Liver (tissue), 3 donors: Measurements from ENCODE around the gene ACSL4.

Experiments used
- CTCF ChIP-seq: fragments of 150-350 bp; IDR thresholded peaks from 2 replicates; pipeline ENCODE4 v1.5.1; 2017; ENCODE audit warnings: improper control_type of control experiment, low read depth, low read length; ENCODE audit not compliant: missing input control
- EGR1 ChIP-seq, 2 donors: IDR thresholded peaks; 2 replicates each; pipeline ENCODE4 v1.6.1; 2016 to 2018; ENCODE audit warnings: antibody characterized with exemption in 2 of 2, low read depth in 2 of 2
- FOXA1 ChIP-seq: IDR thresholded peaks from 2 replicates; pipeline ENCODE4 v1.6.1; 2016; ENCODE audit warnings: antibody characterized with exemption
- FOXA2 ChIP-seq: IDR thresholded peaks from 2 replicates; pipeline ENCODE4 v1.6.1; 2016; ENCODE audit warnings: antibody characterized with exemption
- GABPA ChIP-seq, 2 donors: IDR thresholded peaks in 1 of 2; conservative IDR thresholded peaks in 1 of 2; 2 replicates each; pipeline ENCODE4 v1.6.1; 2016; ENCODE audit warnings: antibody characterized with exemption in 2 of 2, mild to moderate bottlenecking in 1 of 2, moderate library complexity in 1 of 2
- JUND ChIP-seq, 2 donors: IDR thresholded peaks; 2 replicates each; pipeline ENCODE4 v1.6.1; 2016; ENCODE audit warnings: antibody characterized with exemption in 2 of 2
- MAX ChIP-seq: IDR thresholded peaks from 2 replicates; pipeline ENCODE4 v1.6.1; 2016; ENCODE audit warnings: antibody characterized with exemption
- RAD21 ChIP-seq, 2 donors: IDR thresholded peaks; 2 replicates each; pipeline ENCODE4 v1.6.1; 2016; ENCODE audit warnings: antibody characterized with exemption in 2 of 2, mild to moderate bottlenecking in 2 of 2
- REST ChIP-seq: IDR thresholded peaks from 2 replicates; pipeline ENCODE4 v1.6.1; 2016; ENCODE audit warnings: antibody characterized with exemption, mild to moderate bottlenecking
- RXRA ChIP-seq, 2 donors: IDR thresholded peaks; 2 replicates each; pipeline ENCODE4 v1.6.1; 2017 to 2018; ENCODE audit warnings: antibody characterized with exemption in 2 of 2, mild to moderate bottlenecking in 1 of 2
- SP1 ChIP-seq: IDR thresholded peaks from 2 replicates; pipeline ENCODE4 v1.6.1; 2018; ENCODE audit warnings: antibody characterized with exemption, mild to moderate bottlenecking
- TAF1 ChIP-seq: conservative IDR thresholded peaks from 2 replicates; pipeline ENCODE4 v1.6.1; 2016; ENCODE audit warnings: antibody characterized with exemption, mild to moderate bottlenecking
- donor health status: healthy.
- donor health status: healthy.

DNA sequence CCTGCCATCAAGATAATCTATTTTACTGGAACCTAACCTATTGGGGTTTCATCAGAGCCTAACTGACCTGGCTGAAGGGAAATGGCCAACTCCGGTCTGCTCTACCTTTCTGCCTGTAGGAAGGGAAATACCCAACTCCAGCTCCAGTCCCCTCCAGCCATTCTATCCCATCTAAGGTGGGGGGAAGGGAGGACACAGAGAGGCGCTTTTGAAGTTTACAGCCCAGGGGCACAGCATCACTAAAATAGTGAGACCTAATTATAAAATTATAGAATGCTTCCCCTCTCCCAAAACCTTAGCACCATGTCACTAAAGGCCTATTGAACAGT is 27.8 kb upstream of the ACSL4 start:
- no peak for TF ChIP-seq CTCF
- TF ChIP-seq FOXA1: no peak
- no peak for TF ChIP-seq REST
- TF ChIP-seq MAX: no peak
- TF ChIP-seq TAF1: no peak
- TF ChIP-seq GABPA (IDR thresholded peaks at IDR 0.05 in 1 of 2, conservative IDR thresholded peaks at IDR 0.05 in 1 of 2): no peak
- no peak for TF ChIP-seq JUND (IDR thresholded peaks at IDR 0.05)
- TF ChIP-seq RAD21 (IDR thresholded peaks at IDR 0.05): no peak
- no peak for TF ChIP-seq SP1
- TF ChIP-seq EGR1 (IDR thresholded peaks at IDR 0.05; ENCODE audit: low read depth in 2 of 2): no peak
- no peak for TF ChIP-seq FOXA2
- TF ChIP-seq RXRA (IDR thresholded peaks at IDR 0.05): no peak
